ENCODE results near the gene SELENOO. TPM values are rescaled to one million over a fixed set of nuclear protein-coding genes. Genes with fewer than 3 reads are reported as not detected.
A peak's percentile ranks its signal among the peaks of the same experiment; 100 is the strongest.

Gene SELENOO
- total and polyA plus RNA-seq, 5 donors = 14.6 to 17.1 (median 15.6) TPM

DNA sequence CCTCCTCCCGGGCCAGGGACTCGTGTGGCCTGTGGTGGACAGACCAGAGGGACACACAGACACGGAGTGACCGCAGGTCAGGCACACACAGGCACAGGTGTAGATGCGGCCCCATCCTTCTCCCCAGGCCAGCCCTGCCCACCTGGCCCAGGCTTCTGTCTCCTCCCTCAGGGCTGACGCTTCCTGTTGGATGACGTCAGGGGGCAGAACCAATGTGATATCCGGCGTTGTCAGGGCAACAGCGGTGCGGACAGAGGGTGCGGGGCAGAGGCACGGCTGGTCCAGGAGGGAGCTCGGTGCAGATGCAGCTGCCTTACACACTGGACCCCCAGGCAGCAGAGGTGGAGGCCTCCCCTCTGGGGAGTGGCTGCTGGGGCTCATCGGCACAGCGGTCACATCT, 46.9 kb downstream of the SELENOO start:
- no peak overlapping the region for H3K4me3 ChIP-seq (ENCODE audit: low read length)
- 46% methylated on average over 16 of the region's 16 CpGs for WGBS
- DNase-seq = no peak
- no peak overlapping the region for H3K27ac ChIP-seq (ENCODE audit: low read length)
- peaks cover 5% of the 10 kb centered on the region for H3K4me1 ChIP-seq (ENCODE audit: control insufficient read depth, insufficient read depth, low read length)
- ATAC-seq = no peak
- intact Hi-C loops (cut with DNase I) = loop anchor here in 2 of 4 donors (5.0 to 10.0 kb wide), 2 partner anchors 95 to 257 kb away; partner anchors contain the start of genes LMF2 (in 1 of the 2), NCAPH2 (in 1 of the 2) and PPP6R2 (in 1 of the 2)
- H3K9me3 ChIP-seq (ENCODE audit: control insufficient read depth, low read length) = no peaks in the 10 kb centered on the region
- H3K27me3 ChIP-seq (ENCODE audit: control insufficient read depth, insufficient read depth) = no peaks in the 10 kb centered on the region

DNA sequence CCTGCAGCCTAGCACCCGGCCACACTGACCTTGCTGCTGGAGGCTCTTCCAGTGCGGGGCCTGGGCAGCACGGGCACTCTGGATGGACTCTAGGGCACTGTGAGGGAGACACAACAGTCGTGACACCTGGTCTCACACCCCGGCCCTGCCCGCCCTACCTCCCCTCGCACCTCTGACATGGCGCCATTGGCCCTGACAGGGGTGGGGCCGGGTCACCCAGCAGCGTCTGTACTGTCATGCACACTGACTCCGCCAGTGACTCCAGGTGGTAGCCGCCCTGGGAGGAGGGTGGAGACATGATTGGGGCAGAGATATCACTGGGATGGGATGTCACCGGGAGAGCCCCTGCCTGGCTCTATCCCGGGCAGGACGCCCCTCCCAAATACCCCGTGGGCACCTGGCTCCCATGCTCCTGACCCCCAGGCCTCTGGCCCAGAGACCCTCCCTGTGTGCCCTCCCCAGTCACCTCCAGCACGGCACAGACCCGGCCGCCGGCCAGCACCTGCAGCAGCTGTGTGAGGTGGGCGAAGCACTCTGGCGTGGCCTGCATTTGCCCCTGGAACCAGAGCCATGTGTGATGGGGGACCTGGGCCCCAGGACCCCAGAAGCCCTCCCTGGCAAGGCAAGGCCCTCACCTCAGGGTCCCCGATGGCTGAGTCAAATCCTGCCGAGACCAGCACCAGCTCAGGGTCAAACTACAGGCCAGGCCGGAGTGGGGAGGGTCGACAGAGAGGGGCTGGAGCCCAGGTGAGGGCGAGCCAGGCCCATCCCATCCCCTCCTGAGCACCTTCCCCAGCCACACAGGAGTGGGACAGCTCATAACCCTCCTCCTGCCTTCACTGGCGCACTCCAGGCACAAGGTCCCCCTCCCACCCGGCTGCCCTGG, 47.6 kb downstream of the SELENOO start:
- intact Hi-C loops (cut with DNase I) = loop anchor here in 2 of 4 donors (5.0 to 10.0 kb wide), 2 partner anchors 94 to 256 kb away; partner anchors contain the start of genes LMF2 (in 1 of the 2), NCAPH2 (in 1 of the 2) and PPP6R2 (in 1 of the 2)
- no peak for ATAC-seq
- Histone ChIP-seq H3K9me3 (ENCODE audit: control insufficient read depth, low read length) (no peaks in the 10 kb centered on the region), H3K4me3 (ENCODE audit: low read length) (no peak overlapping the region), H3K4me1 (ENCODE audit: control insufficient read depth, insufficient read depth, low read length) (peaks cover 5% of the 10 kb centered on the region), H3K27me3 (ENCODE audit: control insufficient read depth, insufficient read depth) (no peaks in the 10 kb centered on the region), H3K27ac (ENCODE audit: low read length) (no peak overlapping the region)
- peak in 1 of 3 donors; percentile 71 for DNase-seq
- WGBS = 87% methylated on average over 29 of the region's 29 CpGs

- no peak for ATAC-seq
These were observed 48.8 kb downstream of the SELENOO start for GRCh38 chr22:50249341-50250248.

GRCh38 chr22:50250249-50250554, 49.4 kb downstream of the SELENOO start:
- Histone ChIP-seq H3K27me3 (ENCODE audit: control insufficient read depth, insufficient read depth) (no peaks in the 10 kb centered on the region), H3K27ac (ENCODE audit: low read length) (no peak overlapping the region), H3K4me3 (ENCODE audit: low read length) (no peak overlapping the region), H3K9me3 (ENCODE audit: control insufficient read depth, low read length) (no peaks in the 10 kb centered on the region), H3K4me1 (ENCODE audit: control insufficient read depth, insufficient read depth, low read length) (peaks cover 5% of the 10 kb centered on the region)
- ATAC-seq = no peak
- peak in 2 of 3 donors; percentile 27 to 73 for DNase-seq
- WGBS = 78% methylated on average over 11 of the region's 11 CpGs
- intact Hi-C loops (cut with DNase I) = loop anchor here in 2 of 4 donors (5.0 kb wide), 1 partner anchor 92 kb away; the partner anchor contains the start of gene PPP6R2 (in 2 of the 2)

More at GRCh38 chr22:50249341-50250248, 48.8 kb downstream of the SELENOO start:
- intact Hi-C loops (cut with DNase I) = loop anchor here in 3 of 4 donors (5.0 to 10.0 kb wide), 2 partner anchors 93 to 255 kb away; partner anchors contain the start of genes PPP6R2 (in 3 of the 3), LMF2 (in 1 of the 3) and NCAPH2 (in 1 of the 3)
- H3K27me3 ChIP-seq (ENCODE audit: control insufficient read depth, insufficient read depth) = no peaks in the 10 kb centered on the region
- H3K4me1 ChIP-seq (ENCODE audit: control insufficient read depth, insufficient read depth, low read length) = peaks cover 5% of the 10 kb centered on the region
- no peak overlapping the region for H3K27ac ChIP-seq (ENCODE audit: low read length)
- WGBS = 89% methylated on average over 32 of the region's 32 CpGs
- H3K9me3 ChIP-seq (ENCODE audit: control insufficient read depth, low read length) = no peaks in the 10 kb centered on the region
- peak; percentile 19 to 56 (median 50) for DNase-seq
- no peak overlapping the region for H3K4me3 ChIP-seq (ENCODE audit: low read length)

DNA sequence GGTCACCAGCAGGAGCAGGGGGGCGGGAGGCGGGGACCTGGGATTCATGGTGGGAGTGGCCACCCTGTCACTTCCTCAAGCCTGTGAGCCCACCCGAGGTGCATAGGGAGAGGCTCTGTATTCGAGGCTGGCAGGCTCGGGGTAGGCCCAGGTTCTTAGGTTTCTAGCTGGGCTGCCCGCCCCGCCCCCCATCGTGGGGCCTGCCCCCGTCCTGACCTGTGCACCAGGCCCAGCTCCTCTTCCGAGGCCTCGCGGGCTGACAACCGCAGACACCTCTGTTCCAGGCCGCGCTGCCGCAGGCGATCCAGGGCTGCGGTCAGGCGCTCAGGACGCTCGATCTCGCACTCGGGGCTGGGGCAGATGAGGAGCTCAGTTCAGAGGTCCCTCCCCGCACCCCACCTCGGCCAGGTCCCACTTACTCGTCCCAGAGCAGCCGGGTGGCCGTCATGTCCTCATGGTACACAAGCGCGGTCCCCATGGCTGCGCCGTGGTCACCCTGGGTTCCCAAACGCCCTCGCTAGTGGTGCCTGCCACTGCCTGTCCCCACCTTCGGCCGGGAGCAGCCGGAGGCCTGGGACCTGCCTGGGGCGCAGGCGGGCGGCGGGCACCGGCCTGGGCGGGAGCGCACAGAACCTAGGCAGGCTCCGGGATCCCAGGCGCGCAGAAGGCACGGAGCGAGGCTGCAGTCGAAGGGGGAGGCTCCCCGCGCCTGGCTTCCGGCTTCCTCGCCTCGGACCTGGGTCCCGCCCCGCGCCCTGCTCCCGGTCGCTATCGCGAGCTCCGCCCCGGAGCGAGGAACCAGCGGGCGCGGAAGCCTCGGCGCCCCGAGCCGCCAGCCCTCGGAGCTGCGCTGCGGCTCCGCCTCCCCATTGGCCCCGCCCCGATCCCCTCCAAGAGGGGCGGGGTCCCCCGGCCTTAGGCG, 50.0 kb downstream of the SELENOO start, which contains the start of gene HDAC10:
Gene HDAC10, minus strand, starts transcription at position 711 of the 922 bp plus-strand sequence. Its CDS starts 233 bp downstream, at position 478.
- H3K27ac ChIP-seq (ENCODE audit: low read length) = no peak within 1 kb of the TSS
- H3K27me3 ChIP-seq (ENCODE audit: control insufficient read depth, insufficient read depth) = no peaks in the 10 kb centered on the region
- H3K9me3 ChIP-seq (ENCODE audit: control insufficient read depth, low read length) = no peaks in the 10 kb centered on the region
- peak; percentile 79 to 81 for ATAC-seq
- peak; percentile 86 to 95 (median 94) for DNase-seq
- H3K4me3 ChIP-seq (ENCODE audit: low read length) = peak within 1 kb of the TSS; percentile 53
- intact Hi-C loops (cut with DNase I) = loop anchor here in 2 of 4 donors (5.0 kb wide), 1 partner anchor 91 kb away; the partner anchor contains the start of gene PPP6R2 (in 2 of the 2)
- H3K4me1 ChIP-seq (ENCODE audit: control insufficient read depth, insufficient read depth, low read length) = peaks cover 5% of the 10 kb centered on the region
- WGBS = 1% methylated on average over 81 of the region's 81 CpGs

- Histone ChIP-seq H3K4me1 (ENCODE audit: control insufficient read depth, insufficient read depth, low read length) (peaks cover 5% of the 10 kb centered on the region), H3K9me3 (ENCODE audit: control insufficient read depth, low read length) (no peaks in the 10 kb centered on the region), H3K27me3 (ENCODE audit: control insufficient read depth, insufficient read depth) (no peaks in the 10 kb centered on the region), H3K4me3 (ENCODE audit: low read length) (peak overlapping the region; percentile 53), H3K27ac (ENCODE audit: low read length) (no peak overlapping the region)
- WGBS = 13% methylated on average over 36 of the region's 36 CpGs
- DNase-seq = no peak
- peak in 1 of 2 donors; percentile 0 for ATAC-seq
- intact Hi-C loops (cut with DNase I) = loop anchor here in 2 of 4 donors (5.0 kb wide), 1 partner anchor 91 kb away; the partner anchor contains the start of gene PPP6R2 (in 2 of the 2)
These were observed 50.8 kb downstream of the SELENOO start for GRCh38 chr22:50251477-50252081.

DNA sequence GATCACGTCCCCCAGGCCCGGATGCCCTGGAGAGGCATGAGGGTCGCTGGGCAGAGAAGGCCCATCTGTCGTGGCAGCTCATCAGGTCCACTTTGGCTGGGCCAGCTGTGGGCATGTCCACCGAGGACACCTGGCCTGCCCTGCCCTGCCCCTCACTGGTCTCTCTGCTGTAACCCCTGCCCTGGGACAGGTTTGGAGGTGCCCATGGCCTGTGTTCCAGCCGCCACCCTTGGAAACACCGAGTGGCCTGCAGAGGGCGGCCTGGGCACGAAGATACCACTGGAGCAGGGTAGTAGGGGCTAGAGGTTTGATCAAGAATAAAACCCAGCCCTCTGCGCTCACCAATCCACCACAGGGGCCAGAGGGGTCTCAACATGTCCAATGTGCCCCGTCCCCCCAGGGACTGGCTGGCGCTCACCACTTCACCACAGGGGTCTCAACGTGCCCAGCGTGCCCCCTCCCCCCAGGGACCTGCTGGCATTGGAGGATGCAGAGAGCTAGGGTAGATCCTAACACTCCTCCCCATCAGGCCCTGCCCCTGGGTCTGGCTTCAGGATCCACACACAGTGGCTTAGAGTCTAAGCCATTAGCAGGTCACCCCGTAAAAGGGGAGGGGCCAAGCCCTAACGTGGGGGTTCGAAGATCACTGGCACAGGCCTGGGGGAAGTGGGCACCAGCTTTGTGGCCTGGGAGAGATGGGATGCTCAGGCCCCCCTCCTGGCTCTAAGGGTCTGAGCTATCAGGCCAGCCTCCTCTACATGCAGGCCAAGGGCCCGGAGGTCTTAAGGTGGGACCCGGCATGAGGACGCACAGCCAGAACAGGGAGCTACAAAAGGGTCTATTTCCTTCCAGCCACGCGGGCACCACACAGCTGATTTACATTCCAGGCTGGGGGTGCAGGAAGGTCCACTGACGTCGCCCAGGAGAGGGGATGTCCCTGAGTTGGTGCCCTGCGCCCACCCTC, 51.6 kb downstream of the SELENOO start:
- 52% methylated on average over 25 of the region's 25 CpGs for WGBS
- Histone ChIP-seq H3K4me3 (ENCODE audit: low read length) (no peak overlapping the region), H3K4me1 (ENCODE audit: control insufficient read depth, insufficient read depth, low read length) (peaks cover 5% of the 10 kb centered on the region), H3K27me3 (ENCODE audit: control insufficient read depth, insufficient read depth) (no peaks in the 10 kb centered on the region), H3K27ac (ENCODE audit: low read length) (no peak overlapping the region), H3K9me3 (ENCODE audit: control insufficient read depth, low read length) (no peaks in the 10 kb centered on the region)
- intact Hi-C loops (cut with DNase I) = loop anchor here in 2 of 4 donors (5.0 kb wide), 1 partner anchor 90 kb away; the partner anchor contains the start of gene PPP6R2 (in 2 of the 2)
- ATAC-seq = peak; percentile 68 to 73
- DNase-seq = peak; percentile 72 to 90 (median 89)

DNA sequence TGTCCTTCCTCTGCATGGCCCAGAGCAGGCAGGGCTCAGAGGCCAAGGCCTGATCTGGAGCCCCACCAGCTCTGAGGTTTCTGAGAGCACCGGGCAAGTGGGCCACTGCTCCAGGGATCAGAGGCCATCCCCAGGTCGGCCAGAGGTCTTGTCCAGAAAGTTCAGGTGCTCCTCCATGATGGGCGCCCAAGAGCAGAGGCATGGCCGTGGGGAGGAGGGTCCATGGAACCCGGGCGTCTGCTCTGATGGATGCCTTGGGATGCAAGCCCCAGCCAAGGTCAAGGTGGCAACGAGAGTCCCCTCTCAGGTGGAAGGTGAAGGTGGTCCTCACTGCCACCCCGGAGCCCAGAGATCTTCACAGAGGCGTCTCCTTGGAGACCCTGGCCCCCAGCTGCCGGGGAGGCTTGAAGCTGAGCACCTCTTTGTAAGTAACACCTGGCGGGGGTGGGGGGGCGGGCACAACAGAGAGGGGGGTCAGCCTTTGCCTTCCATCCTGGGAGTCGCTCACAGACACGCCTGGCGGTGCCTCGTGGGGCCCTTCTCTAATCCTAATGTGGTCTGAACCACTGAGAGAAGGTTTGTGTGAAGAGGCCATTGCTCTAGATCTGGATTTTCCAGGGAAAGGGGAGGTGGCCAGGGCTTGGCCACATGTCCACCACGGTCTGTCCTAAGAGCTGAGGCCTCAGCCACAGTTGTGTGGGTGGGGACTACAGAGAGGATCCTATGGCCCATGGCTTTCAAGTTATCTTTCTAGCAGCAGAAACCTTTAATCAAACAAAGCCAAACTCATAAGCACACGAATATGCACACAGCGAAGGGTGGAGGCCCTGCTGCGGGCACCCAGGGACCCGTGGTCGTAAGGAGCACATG, 52.5 kb downstream of the SELENOO start:
- intact Hi-C loops (cut with DNase I) = loop anchor here in 2 of 4 donors (5.0 kb wide), 1 partner anchor 89 kb away; the partner anchor contains the start of gene PPP6R2 (in 2 of the 2)
- Histone ChIP-seq H3K4me3 (ENCODE audit: low read length) (no peak overlapping the region), H3K27me3 (ENCODE audit: control insufficient read depth, insufficient read depth) (no peaks in the 10 kb centered on the region), H3K4me1 (ENCODE audit: control insufficient read depth, insufficient read depth, low read length) (peaks cover 5% of the 10 kb centered on the region), H3K9me3 (ENCODE audit: control insufficient read depth, low read length) (no peaks in the 10 kb centered on the region), H3K27ac (ENCODE audit: low read length) (no peak overlapping the region)
- WGBS = 86% methylated on average over 22 of the region's 22 CpGs
- peak in 2 of 3 donors; percentile 48 to 61 for DNase-seq
- ATAC-seq = no peak
